ENCODE measurements around the gene AGAP1. TPM values are rescaled to one million over a fixed set of nuclear protein-coding genes. Genes with fewer than 3 reads are reported as not detected.

Gene AGAP1
- total RNA-seq, 1 donor from 2014 or later = 43.9 TPM

GRCh38 chr2:235984552-235984951, 490.7 kb downstream of the AGAP1 start:
- H3K27ac Mint-ChIP-seq (ENCODE audit: unreplicated experiment) = no peak overlapping the region
- H3K36me3 Mint-ChIP-seq (ENCODE audit: low read depth, unreplicated experiment) = peaks cover 5% of the 10 kb centered on the region
- no peak for TF ChIP-seq CTCF (IDR thresholded peaks at IDR 0.05; ENCODE audit: unreplicated experiment)
- no peaks in the 10 kb centered on the region for H3K9me3 Mint-ChIP-seq (ENCODE audit: unreplicated experiment)
- DNase-seq (ENCODE audit: low spot score) = no peak
- peaks cover 12% of the 10 kb centered on the region for H3K4me1 Mint-ChIP-seq (ENCODE audit: unreplicated experiment)
- peaks cover 5% of the 10 kb centered on the region for H3K27me3 Mint-ChIP-seq (ENCODE audit: unreplicated experiment)
- H3K4me3 Mint-ChIP-seq (ENCODE audit: unreplicated experiment) = no peak overlapping the region

- no peaks in the 10 kb centered on the region for H3K9me3 Mint-ChIP-seq (ENCODE audit: unreplicated experiment)
- peaks cover 9% of the 10 kb centered on the region for H3K27me3 Mint-ChIP-seq (ENCODE audit: unreplicated experiment)
- no peak for DNase-seq (ENCODE audit: low spot score)
- H3K4me1 Mint-ChIP-seq (ENCODE audit: unreplicated experiment) = peaks cover 19% of the 10 kb centered on the region
- peaks cover 3% of the 10 kb centered on the region for H3K36me3 Mint-ChIP-seq (ENCODE audit: low read depth, unreplicated experiment)
- no peak for TF ChIP-seq CTCF (IDR thresholded peaks at IDR 0.05; ENCODE audit: unreplicated experiment)
- no peak overlapping the region for H3K4me3 Mint-ChIP-seq (ENCODE audit: unreplicated experiment)
- H3K27ac Mint-ChIP-seq (ENCODE audit: unreplicated experiment) = no peak overlapping the region
Measured at GRCh38 chr2:235986361-235986760, 492.5 kb downstream of the AGAP1 start.

GRCh38 chr2:235988271-235989015, 494.6 kb downstream of the AGAP1 start:
- H3K9me3 Mint-ChIP-seq (ENCODE audit: unreplicated experiment) = no peaks in the 10 kb centered on the region
- H3K4me3 Mint-ChIP-seq (ENCODE audit: unreplicated experiment) = no peak overlapping the region
- no peak overlapping the region for H3K27ac Mint-ChIP-seq (ENCODE audit: unreplicated experiment)
- TF ChIP-seq CTCF (IDR thresholded peaks at IDR 0.05; ENCODE audit: unreplicated experiment) = no peak
- peaks cover 8% of the 10 kb centered on the region for H3K27me3 Mint-ChIP-seq (ENCODE audit: unreplicated experiment)
- peaks cover 3% of the 10 kb centered on the region for H3K36me3 Mint-ChIP-seq (ENCODE audit: low read depth, unreplicated experiment)
- DNase-seq (ENCODE audit: low spot score) = no peak
- peaks cover 19% of the 10 kb centered on the region for H3K4me1 Mint-ChIP-seq (ENCODE audit: unreplicated experiment)

GRCh38 chr2:235989591-235989990, 495.7 kb downstream of the AGAP1 start:
- H3K27ac Mint-ChIP-seq (ENCODE audit: unreplicated experiment) = no peak overlapping the region
- H3K4me3 Mint-ChIP-seq (ENCODE audit: unreplicated experiment) = no peak overlapping the region
- peaks cover 8% of the 10 kb centered on the region for H3K27me3 Mint-ChIP-seq (ENCODE audit: unreplicated experiment)
- H3K9me3 Mint-ChIP-seq (ENCODE audit: unreplicated experiment) = no peaks in the 10 kb centered on the region
- no peak for TF ChIP-seq CTCF (IDR thresholded peaks at IDR 0.05; ENCODE audit: unreplicated experiment)
- H3K36me3 Mint-ChIP-seq (ENCODE audit: low read depth, unreplicated experiment) = peaks cover 3% of the 10 kb centered on the region
- H3K4me1 Mint-ChIP-seq (ENCODE audit: unreplicated experiment) = peaks cover 19% of the 10 kb centered on the region
- no peak for DNase-seq (ENCODE audit: low spot score)

- Mint-ChIP-seq H3K27ac (ENCODE audit: unreplicated experiment) (no peak overlapping the region), H3K4me1 (ENCODE audit: unreplicated experiment) (peaks cover 19% of the 10 kb centered on the region), H3K4me3 (ENCODE audit: unreplicated experiment) (no peak overlapping the region), H3K9me3 (ENCODE audit: unreplicated experiment) (no peaks in the 10 kb centered on the region), H3K27me3 (ENCODE audit: unreplicated experiment) (peaks cover 8% of the 10 kb centered on the region), H3K36me3 (ENCODE audit: low read depth, unreplicated experiment) (peaks cover 3% of the 10 kb centered on the region)
- DNase-seq (ENCODE audit: low spot score) = no peak
- TF ChIP-seq CTCF (IDR thresholded peaks at IDR 0.05; ENCODE audit: unreplicated experiment) = no peak
Measured at GRCh38 chr2:235990344-235990743, 496.5 kb downstream of the AGAP1 start.
